ENCODE results near the gene TP53TG3E. TPM values are rescaled to one million over a fixed set of nuclear protein-coding genes. Genes with fewer than 3 reads are reported as not detected.

The TP53TG3E gene
- total RNA-seq (2022; extraction: Qiagen RNA extraction; ENCODE audit: low read depth) = 0.12 TPM in 1 of 5 replicates, not detected in the others

GRCh38 chr16:33304006-33304405 lies at the start of gene TP53TG3E:
Gene TP53TG3E, plus strand, starts transcription at chr16:33304306. Its CDS starts 68 bp downstream, at chr16:33304374.

Other genes with a start within 250 kb of the TP53TG3E start
- gene TP53TG3C, start 110.1 kb upstream of the TP53TG3E start, total RNA-seq (2022; extraction: Qiagen RNA extraction; ENCODE audit: low read depth) = 0.43 TPM in 1 of 5 replicates, not detected in the others
- gene TP53TG3B, start 56.5 kb downstream of the TP53TG3E start, total RNA-seq (2022; extraction: Qiagen RNA extraction; ENCODE audit: low read depth) = 0.39 to 0.66 TPM (median 0.54 TPM) in 3 of 5 replicates, not detected in the others
- 0.07 to 0.26 TPM in 2 of 5 replicates, not detected in the others for gene TP53TG3F, start 155.3 kb downstream of the TP53TG3E start, total RNA-seq (2022; extraction: Qiagen RNA extraction; ENCODE audit: low read depth)

All from A549 treated with ZK216348 at 1 μM for 4 hours (cell line).